ENCODE measurements around the gene P2RY8. TPM values are rescaled to one million over a fixed set of nuclear protein-coding genes. Genes with fewer than 3 reads are reported as not detected.

The P2RY8 gene
- total and polyA plus RNA-seq, 3 experiments from 2014 or later, result 47.1 to 302 (median 50.1) TPM

GRCh38 chrX:1452516-1453394 is 84.2 kb downstream of the P2RY8 start, which contains the start of gene ASMTL:
ASMTL (minus strand) TSS chrX:1452909; CDS start chrX:1452840, 69 bp downstream.
- peak; percentile 100 for DNase-seq
- Mint-ChIP-seq H3K27me3 (peaks cover 0 to 2% of the 10 kb centered on the region in 2 donors), H3K27ac (peak within 1 kb of the TSS; percentile 77 to 98 (median 96)), H3K9me3 (peaks cover 0 to 12% (median 6%) of the 10 kb centered on the region in 5 donors), H3K36me3 (peaks cover 7 to 14% (median 11%) of the 10 kb centered on the region in 3 donors), H3K4me3 (peak within 1 kb of the TSS; percentile 83 to 94 (median 92)), H3K4me1 (peaks cover 32 to 42% (median 38%) of the 10 kb centered on the region in 3 donors)
- Histone ChIP-seq H3K27ac (ENCODE audit: low read depth, low read length) (peak within 1 kb of the TSS; percentile 69), H3K36me3 (ENCODE audit: insufficient read depth, low read length) (no peaks in the 10 kb centered on the region), H3K27me3 (ENCODE audit: insufficient read depth, low read length, poor library complexity, severe bottlenecking) (no peaks in the 10 kb centered on the region), H3K4me1 (ENCODE audit: insufficient read depth, low read length) (peaks cover 39% of the 10 kb centered on the region), H3K9me3 (ENCODE audit: low read length) (no peaks in the 10 kb centered on the region), H3K4me3 (ENCODE audit: low read length) (peak within 1 kb of the TSS; percentile 59)
- ChIA-PET POLR2A (no interaction called here), CTCF (no interaction called here)

- H3K4me1 ChIP-seq (ENCODE audit: insufficient read depth, low read length), result peaks cover 33% of the 10 kb centered on the region
- Mint-ChIP-seq H3K4me1 (peaks cover 35 to 46% (median 45%) of the 10 kb centered on the region in 3 donors), H3K27me3 (peaks cover 0 to 2% of the 10 kb centered on the region in 2 donors), H3K36me3 (peaks cover 7 to 23% (median 17%) of the 10 kb centered on the region in 3 donors), H3K4me3 (peak overlapping the region; percentile 83 to 94 (median 90)), H3K9me3 (peaks cover 0 to 21% (median 9%) of the 10 kb centered on the region in 5 donors), H3K27ac (peak overlapping the region in 4 of 8 donors; percentile 14 to 95 (median 74))
- H3K27me3 ChIP-seq (ENCODE audit: insufficient read depth, low read length, poor library complexity, severe bottlenecking), result no peaks in the 10 kb centered on the region
- H3K36me3 ChIP-seq (ENCODE audit: insufficient read depth, low read length), result no peaks in the 10 kb centered on the region
- DNase-seq, result peak in 1 of 5 donors; percentile 67
- H3K4me3 ChIP-seq (ENCODE audit: low read length), result peak overlapping the region; percentile 59
- H3K9me3 ChIP-seq (ENCODE audit: low read length), result no peaks in the 10 kb centered on the region
- ChIA-PET CTCF (no interaction called here), POLR2A (no interaction called here)
- H3K27ac ChIP-seq (ENCODE audit: low read depth, low read length), result peak overlapping the region; percentile 57
These were observed 85.1 kb downstream of the P2RY8 start for GRCh38 chrX:1451661-1452515.

DNA sequence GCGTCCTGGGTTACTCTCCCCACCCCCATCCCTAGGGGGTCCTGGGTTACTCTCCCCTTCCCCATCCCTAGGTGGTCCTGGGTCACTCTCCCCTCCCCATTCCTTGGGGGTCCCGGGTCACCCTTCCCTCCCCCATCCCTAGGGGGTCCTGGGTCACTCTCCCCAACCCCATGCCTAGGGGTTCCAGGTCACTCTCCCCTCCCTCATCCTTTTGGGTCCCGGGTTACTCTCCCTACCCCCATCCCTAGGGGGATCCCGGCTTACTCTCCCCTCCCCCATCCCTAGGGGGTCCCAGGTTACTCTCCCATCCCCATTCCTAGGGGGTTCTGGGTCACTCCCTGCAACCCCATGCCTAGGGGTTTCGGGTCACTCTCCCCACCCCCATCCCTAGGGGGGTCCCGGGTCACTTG is 85.7 kb downstream of the P2RY8 start:
- peaks cover 0 to 21% (median 11%) of the 10 kb centered on the region in 5 donors for H3K9me3 Mint-ChIP-seq
- Histone ChIP-seq H3K4me1 (ENCODE audit: insufficient read depth, low read length) (peaks cover 33% of the 10 kb centered on the region), H3K27me3 (ENCODE audit: insufficient read depth, low read length, poor library complexity, severe bottlenecking) (no peaks in the 10 kb centered on the region), H3K27ac (ENCODE audit: low read depth, low read length) (no peak overlapping the region), H3K36me3 (ENCODE audit: insufficient read depth, low read length) (no peaks in the 10 kb centered on the region), H3K9me3 (ENCODE audit: low read length) (no peaks in the 10 kb centered on the region), H3K4me3 (ENCODE audit: low read length) (no peak overlapping the region)
- CTCF ChIA-PET, result no interaction called here
- H3K27me3 Mint-ChIP-seq, result peaks cover 0 to 2% of the 10 kb centered on the region in 2 donors
- POLR2A ChIA-PET, result no interaction called here
- DNase-seq, result peak in 1 of 5 donors; percentile 53
- peaks cover 7 to 25% (median 20%) of the 10 kb centered on the region in 3 donors for H3K36me3 Mint-ChIP-seq
- peaks cover 33 to 47% (median 46%) of the 10 kb centered on the region in 3 donors for H3K4me1 Mint-ChIP-seq
- peak overlapping the region in 2 of 8 donors; percentile 77 to 84 for H3K27ac Mint-ChIP-seq
- H3K4me3 Mint-ChIP-seq, result peak overlapping the region in 2 of 7 donors; percentile 34 to 69

- Histone ChIP-seq H3K27ac (ENCODE audit: low read depth, low read length) (no peak overlapping the region), H3K4me1 (ENCODE audit: insufficient read depth, low read length) (peaks cover 33% of the 10 kb centered on the region), H3K36me3 (ENCODE audit: insufficient read depth, low read length) (no peaks in the 10 kb centered on the region), H3K4me3 (ENCODE audit: low read length) (no peak overlapping the region), H3K27me3 (ENCODE audit: insufficient read depth, low read length, poor library complexity, severe bottlenecking) (no peaks in the 10 kb centered on the region), H3K9me3 (ENCODE audit: low read length) (no peaks in the 10 kb centered on the region)
- Mint-ChIP-seq H3K4me1 (peaks cover 29 to 44% (median 41%) of the 10 kb centered on the region in 3 donors), H3K9me3 (peaks cover 0 to 21% (median 11%) of the 10 kb centered on the region in 5 donors), H3K27ac (peak overlapping the region in 3 of 8 donors; percentile 69 to 90 (median 77)), H3K4me3 (peak overlapping the region in 2 of 7 donors; percentile 18 to 46), H3K36me3 (peaks cover 9 to 25% (median 21%) of the 10 kb centered on the region in 3 donors), H3K27me3 (peaks cover 0 to 5% of the 10 kb centered on the region in 2 donors)
- peak in 1 of 5 donors; percentile 51 for DNase-seq
- CTCF ChIA-PET, result no interaction called here
- POLR2A ChIA-PET, result no interaction called here
These were observed 86.4 kb downstream of the P2RY8 start for GRCh38 chrX:1450361-1451161.

- Mint-ChIP-seq H3K9me3 (peaks cover 2 to 21% (median 11%) of the 10 kb centered on the region in 5 donors), H3K36me3 (peaks cover 13 to 31% (median 26%) of the 10 kb centered on the region in 3 donors)
- POLR2A ChIA-PET, result no interaction called here
These were observed 87.2 kb downstream of the P2RY8 start for GRCh38 chrX:1449823-1450149.

GRCh38 chrX:1449036-1449822 is 87.8 kb downstream of the P2RY8 start:
- POLR2A ChIA-PET, result no interaction called here
- CTCF ChIA-PET, result no interaction called here
- Mint-ChIP-seq H3K9me3 (peaks cover 3 to 21% (median 11%) of the 10 kb centered on the region in 5 donors), H3K4me1 (peaks cover 19 to 46% (median 28%) of the 10 kb centered on the region in 3 donors), H3K27me3 (peaks cover 0 to 5% of the 10 kb centered on the region in 2 donors), H3K4me3 (peak overlapping the region in 3 of 7 donors; percentile 46 to 61 (median 47)), H3K27ac (peak overlapping the region in 4 of 8 donors; percentile 20 to 69 (median 48)), H3K36me3 (peaks cover 13 to 36% (median 29%) of the 10 kb centered on the region in 3 donors)
- no peaks in the 10 kb centered on the region for H3K27me3 ChIP-seq (ENCODE audit: insufficient read depth, low read length, poor library complexity, severe bottlenecking)
- H3K9me3 ChIP-seq (ENCODE audit: low read length), result no peaks in the 10 kb centered on the region
- H3K4me1 ChIP-seq (ENCODE audit: insufficient read depth, low read length), result peaks cover 28% of the 10 kb centered on the region
- H3K4me3 ChIP-seq (ENCODE audit: low read length), result no peak overlapping the region
- no peaks in the 10 kb centered on the region for H3K36me3 ChIP-seq (ENCODE audit: insufficient read depth, low read length)
- DNase-seq, result no peak
- no peak overlapping the region for H3K27ac ChIP-seq (ENCODE audit: low read depth, low read length)

More at GRCh38 chrX:1449823-1450149, 87.2 kb downstream of the P2RY8 start:
- H3K4me3 ChIP-seq (ENCODE audit: low read length), result no peak overlapping the region
- H3K4me1 ChIP-seq (ENCODE audit: insufficient read depth, low read length), result peaks cover 33% of the 10 kb centered on the region
- CTCF ChIA-PET, result no interaction called here
- no peak overlapping the region for H3K27ac ChIP-seq (ENCODE audit: low read depth, low read length)
- DNase-seq, result peak in 1 of 5 donors; percentile 7
- Mint-ChIP-seq H3K27ac (peak overlapping the region in 6 of 8 donors; percentile 20 to 90 (median 58)), H3K4me1 (peaks cover 22 to 46% (median 34%) of the 10 kb centered on the region in 3 donors), H3K4me3 (peak overlapping the region in 2 of 7 donors; percentile 22 to 46), H3K27me3 (peaks cover 0 to 5% of the 10 kb centered on the region in 2 donors)
- H3K36me3 ChIP-seq (ENCODE audit: insufficient read depth, low read length), result no peaks in the 10 kb centered on the region
- no peaks in the 10 kb centered on the region for H3K27me3 ChIP-seq (ENCODE audit: insufficient read depth, low read length, poor library complexity, severe bottlenecking)
- no peaks in the 10 kb centered on the region for H3K9me3 ChIP-seq (ENCODE audit: low read length)

Measured in CD8-positive, alpha-beta memory T cell (primary cell).